HEK293 (cell line): ENCODE results near the gene ZSCAN9.

ENCODE experiments used
- BCL11A ChIP-seq: fragments of 450-650 bp; formaldehyde crosslinking; IDR thresholded peaks from 2 replicates; pipeline ENCODE4 v1.5.1; 2016; ENCODE audit warnings: low read depth, missing biosample characterization, missing genetic modification characterization
- CTCF ChIP-seq: fragments of 450-650 bp; formaldehyde crosslinking; IDR thresholded peaks from 2 replicates; pipeline ENCODE4 v1.5.1; 2016; ENCODE audit warnings: missing biosample characterization, missing genetic modification characterization
- OSR2 ChIP-seq: fragments of 450-650 bp; formaldehyde crosslinking; IDR thresholded peaks from 2 replicates; pipeline ENCODE4 v1.5.1; 2016; ENCODE audit warnings: missing biosample characterization, missing genetic modification characterization
- PATZ1 ChIP-seq: fragments of 450-650 bp; formaldehyde crosslinking; IDR thresholded peaks from 2 replicates; pipeline ENCODE4 v1.5.1; 2016; ENCODE audit warnings: missing biosample characterization, missing genetic modification characterization
- PRDM10 ChIP-seq: fragments of 450-650 bp; formaldehyde crosslinking; IDR thresholded peaks from 2 replicates; pipeline ENCODE4 v1.5.1; 2016; ENCODE audit warnings: missing biosample characterization, missing genetic modification characterization
- REST ChIP-seq: fragments of 450-650 bp; formaldehyde crosslinking; IDR thresholded peaks from 2 replicates; pipeline ENCODE4 v1.5.1; 2016; ENCODE audit warnings: missing biosample characterization, missing genetic modification characterization
- SCRT2 ChIP-seq: fragments of 450-650 bp; formaldehyde crosslinking; IDR thresholded peaks from 2 replicates; pipeline ENCODE4 v1.5.1; 2016; ENCODE audit warnings: missing biosample characterization, missing genetic modification characterization
- SETDB1 ChIP-seq: IDR thresholded peaks from one replicate; pipeline ENCODE4 v1.6.1; 2017; ENCODE audit warnings: mild to moderate bottlenecking, low read length, moderate library complexity, mixed read lengths; ENCODE audit not compliant: insufficient read length
- ZBTB48 ChIP-seq: fragments of 450-650 bp; formaldehyde crosslinking; IDR thresholded peaks from 2 replicates; pipeline ENCODE4 v1.5.1; 2016; ENCODE audit warnings: missing biosample characterization, missing genetic modification characterization
- ZIC2 ChIP-seq: fragments of 450-650 bp; formaldehyde crosslinking; IDR thresholded peaks from 2 replicates; pipeline ENCODE4 v1.5.1; 2016; ENCODE audit warnings: missing biosample characterization, missing genetic modification characterization
- ZNF10 ChIP-seq: fragments of 450-650 bp; formaldehyde crosslinking; IDR thresholded peaks from 2 replicates; pipeline ENCODE4 v1.5.1; 2017; ENCODE audit warnings: missing biosample characterization, missing genetic modification characterization
- ZNF121 ChIP-seq: fragments of 450-650 bp; formaldehyde crosslinking; IDR thresholded peaks from 2 replicates; pipeline ENCODE4 v1.5.1; 2016; ENCODE audit warnings: missing biosample characterization, missing genetic modification characterization
- ZNF132 ChIP-seq: fragments of 450-650 bp; formaldehyde crosslinking; IDR thresholded peaks from 2 replicates; pipeline ENCODE4 v1.5.1; 2017; ENCODE audit warnings: missing biosample characterization, missing genetic modification characterization, borderline replicate concordance
- ZNF169 ChIP-seq: fragments of 450-650 bp; formaldehyde crosslinking; IDR thresholded peaks from 2 replicates; pipeline ENCODE4 v1.5.1; 2016; ENCODE audit warnings: missing biosample characterization, missing genetic modification characterization
- ZNF366 ChIP-seq: fragments of 450-650 bp; formaldehyde crosslinking; conservative IDR thresholded peaks from 2 replicates; pipeline ENCODE4 v1.5.1; 2016; ENCODE audit warnings: missing biosample characterization, missing genetic modification characterization
- ZNF404 ChIP-seq: fragments of 450-650 bp; formaldehyde crosslinking; IDR thresholded peaks from 2 replicates; pipeline ENCODE4 v1.5.1; 2017; ENCODE audit warnings: missing biosample characterization, missing genetic modification characterization
- ZNF48 ChIP-seq: fragments of 450-650 bp; formaldehyde crosslinking; IDR thresholded peaks from 2 replicates; pipeline ENCODE4 v1.5.1; 2016; ENCODE audit warnings: missing biosample characterization, missing genetic modification characterization
- ZNF561 ChIP-seq: fragments of 450-650 bp; IDR thresholded peaks from 2 replicates; pipeline ENCODE4 v1.5.1; 2018; ENCODE audit warnings: missing biosample characterization, missing genetic modification characterization, borderline replicate concordance
- ZNF623 ChIP-seq: fragments of 450-650 bp; formaldehyde crosslinking; IDR thresholded peaks from 2 replicates; pipeline ENCODE4 v1.5.1; 2016; ENCODE audit warnings: missing biosample characterization, missing genetic modification characterization
- ZNF639 ChIP-seq: fragments of 450-650 bp; formaldehyde crosslinking; IDR thresholded peaks from 2 replicates; pipeline ENCODE4 v1.5.1; 2016; ENCODE audit warnings: missing biosample characterization, missing genetic modification characterization
- ZSCAN16 ChIP-seq: fragments of 450-650 bp; formaldehyde crosslinking; IDR thresholded peaks from 2 replicates; pipeline ENCODE4 v1.5.1; 2016; ENCODE audit warnings: missing biosample characterization, missing genetic modification characterization
- TF ChIP-seq, protein P1 (sequence below): fragments of 450-650 bp; formaldehyde crosslinking; IDR thresholded peaks from 2 replicates; pipeline ENCODE4 v1.5.1; 2016; ENCODE audit warnings: missing biosample characterization, missing genetic modification characterization
- TF ChIP-seq, protein P2 (sequence below): fragments of 450-650 bp; formaldehyde crosslinking; IDR thresholded peaks from 2 replicates; pipeline ENCODE4 v1.5.1; 2016; ENCODE audit warnings: missing biosample characterization, missing genetic modification characterization, borderline replicate concordance

The ZSCAN9 gene

DNA sequence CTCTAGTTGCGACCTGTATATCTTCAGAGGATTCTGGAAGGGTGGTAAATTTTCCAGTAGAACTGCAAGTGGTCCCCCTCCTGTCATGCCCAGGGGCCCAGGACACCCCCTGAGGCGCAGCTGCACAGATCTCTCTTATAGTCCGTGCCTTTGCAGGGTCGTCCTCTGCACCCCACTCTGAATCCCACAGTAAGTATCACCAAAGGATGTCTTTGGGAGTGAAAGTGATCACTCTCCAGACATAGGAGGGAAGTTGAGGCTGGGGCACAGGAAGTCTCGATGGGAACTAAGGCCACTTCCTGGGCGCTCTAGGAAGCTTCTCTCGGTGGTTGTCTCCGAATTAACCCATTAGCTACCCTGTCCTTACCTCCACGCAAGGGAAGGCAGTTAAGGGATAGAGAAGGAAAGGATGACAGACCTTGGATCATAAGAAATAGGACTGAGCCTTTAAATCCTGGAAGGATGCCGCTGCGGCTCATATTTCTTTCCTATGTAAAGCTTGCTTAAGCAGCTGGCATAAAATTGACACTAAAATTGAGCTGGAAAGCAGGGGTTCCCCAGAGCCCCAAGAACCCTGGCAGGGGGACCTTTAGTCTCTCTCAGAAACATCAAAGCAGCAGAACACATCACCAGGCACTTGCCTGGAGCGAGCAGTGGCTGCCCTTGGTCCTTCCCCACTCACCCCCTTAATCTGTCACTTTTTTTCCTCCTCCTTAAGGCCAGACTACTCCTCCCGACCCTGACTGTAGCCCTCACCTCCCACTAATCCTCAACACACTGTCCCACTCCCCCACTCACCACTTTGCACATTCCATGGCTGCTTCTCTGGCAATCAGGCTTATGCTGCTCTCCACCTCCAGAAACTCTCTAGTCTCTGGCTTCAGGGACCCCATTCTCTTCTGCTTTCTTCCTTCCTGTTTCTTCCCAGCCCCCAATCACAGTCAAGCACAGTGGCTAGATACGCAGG is 27.2 kb downstream of the ZSCAN9 start, which contains the start of gene ZKSCAN4 (continued):
- peak; percentile 37; the same call in 1 of the 2 replicates for TF ChIP-seq PATZ1
- peak; percentile 86 for TF ChIP-seq ZBTB48 (tag by site-specific recombination)
- no peak for TF ChIP-seq ZSCAN16 (tag by site-specific recombination)
- TF ChIP-seq ZNF10 (tag by site-specific recombination), result no peak
- TF ChIP-seq, protein P1, sequence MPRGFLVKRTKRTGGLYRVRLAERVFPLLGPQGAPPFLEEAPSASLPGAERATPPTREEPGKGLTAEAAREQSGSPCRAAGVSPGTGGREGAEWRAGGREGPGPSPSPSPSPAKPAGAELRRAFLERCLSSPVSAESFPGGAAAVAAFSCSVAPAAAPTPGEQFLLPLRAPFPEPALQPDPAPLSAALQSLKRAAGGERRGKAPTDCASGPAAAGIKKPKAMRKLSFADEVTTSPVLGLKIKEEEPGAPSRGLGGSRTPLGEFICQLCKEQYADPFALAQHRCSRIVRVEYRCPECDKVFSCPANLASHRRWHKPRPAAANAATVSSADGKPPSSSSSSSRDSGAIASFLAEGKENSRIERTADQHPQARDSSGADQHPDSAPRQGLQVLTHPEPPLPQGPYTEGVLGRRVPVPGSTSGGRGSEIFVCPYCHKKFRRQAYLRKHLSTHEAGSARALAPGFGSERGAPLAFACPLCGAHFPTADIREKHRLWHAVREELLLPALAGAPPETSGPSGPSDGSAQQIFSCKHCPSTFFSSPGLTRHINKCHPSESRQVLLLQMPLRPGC (tag by site-specific recombination), result peak; percentile 24; the same call in 1 of the 2 replicates
- TF ChIP-seq ZNF169 (tag by site-specific recombination), result no peak
- TF ChIP-seq, protein P2, sequence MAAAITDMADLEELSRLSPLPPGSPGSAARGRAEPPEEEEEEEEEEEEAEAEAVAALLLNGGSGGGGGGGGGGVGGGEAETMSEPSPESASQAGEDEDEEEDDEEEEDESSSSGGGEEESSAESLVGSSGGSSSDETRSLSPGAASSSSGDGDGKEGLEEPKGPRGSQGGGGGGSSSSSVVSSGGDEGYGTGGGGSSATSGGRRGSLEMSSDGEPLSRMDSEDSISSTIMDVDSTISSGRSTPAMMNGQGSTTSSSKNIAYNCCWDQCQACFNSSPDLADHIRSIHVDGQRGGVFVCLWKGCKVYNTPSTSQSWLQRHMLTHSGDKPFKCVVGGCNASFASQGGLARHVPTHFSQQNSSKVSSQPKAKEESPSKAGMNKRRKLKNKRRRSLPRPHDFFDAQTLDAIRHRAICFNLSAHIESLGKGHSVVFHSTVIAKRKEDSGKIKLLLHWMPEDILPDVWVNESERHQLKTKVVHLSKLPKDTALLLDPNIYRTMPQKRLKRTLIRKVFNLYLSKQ (tag by site-specific recombination), result no peak
- no peak for TF ChIP-seq CTCF
- no peak for TF ChIP-seq ZNF48 (tag by site-specific recombination)
- TF ChIP-seq SCRT2 (tag by site-specific recombination), result no peak
- TF ChIP-seq REST (tag by site-specific recombination), result peak; percentile 13; the same call in 1 of the 2 replicates
- no peak for TF ChIP-seq ZNF121 (tag by site-specific recombination)
- peak; percentile 92 for TF ChIP-seq ZNF561 (tag by site-specific recombination)
- no peak for TF ChIP-seq ZIC2 (tag by site-specific recombination)
- no peak for TF ChIP-seq ZNF404
- no peak for TF ChIP-seq BCL11A (tag by site-specific recombination)
- TF ChIP-seq ZNF132 (tag by site-specific recombination), result no peak
- peak; percentile 87 for TF ChIP-seq ZNF639 (tag by site-specific recombination)
- no peak for TF ChIP-seq OSR2 (tag by site-specific recombination)
- TF ChIP-seq ZNF623 (tag by site-specific recombination), result no peak
- TF ChIP-seq SETDB1, result no peak
- TF ChIP-seq ZNF366 (tag by site-specific recombination), result no peak
- TF ChIP-seq PRDM10 (tag by site-specific recombination), result peak; percentile 86
